ENCODE measurements around the gene SPATA21. TPM values are rescaled to one million over a fixed set of nuclear protein-coding genes. Genes with fewer than 3 reads are reported as not detected.

SPATA21 gene
- total RNA-seq, 1 experiment from 2014 or later: not detected

DNA sequence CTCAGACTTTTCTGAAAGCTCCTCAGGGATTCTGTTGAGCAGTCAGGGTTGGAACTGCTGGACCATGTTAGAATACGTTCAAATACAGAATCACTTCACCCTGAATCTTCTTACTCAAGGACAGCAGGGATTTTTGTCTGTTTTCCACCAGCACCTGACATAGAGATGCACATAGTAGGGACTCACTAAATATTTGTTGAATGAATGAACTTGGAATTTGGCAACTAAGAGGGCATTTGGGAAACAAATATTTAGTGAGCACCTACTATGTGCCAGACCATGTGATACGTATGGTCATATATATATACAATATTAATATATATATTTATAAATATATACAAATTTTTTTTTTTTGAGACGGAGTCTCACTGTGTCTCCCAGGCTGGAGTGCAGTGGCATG lies 80.4 kb downstream of the SPATA21 start:
- DNase-seq: no peak
- no peaks in the 10 kb centered on the region for H3K4me1 ChIP-seq (ENCODE audit: insufficient read depth, low read length)
- Mint-ChIP-seq H3K4me1 (peaks cover 7 to 8% of the 10 kb centered on the region in 2 experiments), H3K27ac (no peak overlapping the region), H3K27me3 (ENCODE audit: low read depth) (no peaks in the 10 kb centered on the region; the same call in 1 of the 2 replicates), H3K9me3 (no peaks in the 10 kb centered on the region), H3K4me3 (no peak overlapping the region), H3K36me3 (ENCODE audit: insufficient read depth in 1 of 3, low read depth in 3 of 3) (no peaks in the 10 kb centered on the region)
- H3K27ac ChIP-seq (ENCODE audit: insufficient read length, low read depth, low read length): no peak overlapping the region
- H3K18ac ChIP-seq (ENCODE audit: insufficient read length, low read depth, low read length): no peak overlapping the region
- no peak overlapping the region for H2BK20ac ChIP-seq (ENCODE audit: low read depth, low read length, poor library complexity, severe bottlenecking)
- H4K20me1 ChIP-seq (ENCODE audit: control insufficient read depth, insufficient read depth, insufficient read length): no peaks in the 10 kb centered on the region
- no peak overlapping the region for H3K56ac ChIP-seq (ENCODE audit: insufficient read length, low read depth, low read length)
- no CpG with 5 or more reads among the region's 3 CpGs for WGBS (ENCODE audit: extremely low coverage, insufficient read length, low lambda C conversion rate)
- no peaks in the 10 kb centered on the region for H3K79me1 ChIP-seq (ENCODE audit: insufficient read depth, low read depth, low read length, poor library complexity, severe bottlenecking)
- H2BK120ac ChIP-seq (ENCODE audit: low read depth, low read length, poor library complexity, severe bottlenecking): no peak overlapping the region
- H2BK12ac ChIP-seq (ENCODE audit: insufficient read length, low read depth, low read length): no peak overlapping the region
- no peak overlapping the region for H2AK5ac ChIP-seq (ENCODE audit: insufficient read length, low read length)
- peaks cover 4% of the 10 kb centered on the region for H3K23me2 ChIP-seq (ENCODE audit: insufficient read length, low read depth, low read length, poor library complexity, severe bottlenecking)
- no peaks in the 10 kb centered on the region for H3K9me3 ChIP-seq (ENCODE audit: control insufficient read depth, low read depth, low read length)
- no peaks in the 10 kb centered on the region for H3K79me2 ChIP-seq (ENCODE audit: insufficient read depth, low read length)
- no peak overlapping the region for H4K8ac ChIP-seq (replicated peaks; ENCODE audit: insufficient read length, low read depth, low read length)
- TF ChIP-seq, protein P1, sequence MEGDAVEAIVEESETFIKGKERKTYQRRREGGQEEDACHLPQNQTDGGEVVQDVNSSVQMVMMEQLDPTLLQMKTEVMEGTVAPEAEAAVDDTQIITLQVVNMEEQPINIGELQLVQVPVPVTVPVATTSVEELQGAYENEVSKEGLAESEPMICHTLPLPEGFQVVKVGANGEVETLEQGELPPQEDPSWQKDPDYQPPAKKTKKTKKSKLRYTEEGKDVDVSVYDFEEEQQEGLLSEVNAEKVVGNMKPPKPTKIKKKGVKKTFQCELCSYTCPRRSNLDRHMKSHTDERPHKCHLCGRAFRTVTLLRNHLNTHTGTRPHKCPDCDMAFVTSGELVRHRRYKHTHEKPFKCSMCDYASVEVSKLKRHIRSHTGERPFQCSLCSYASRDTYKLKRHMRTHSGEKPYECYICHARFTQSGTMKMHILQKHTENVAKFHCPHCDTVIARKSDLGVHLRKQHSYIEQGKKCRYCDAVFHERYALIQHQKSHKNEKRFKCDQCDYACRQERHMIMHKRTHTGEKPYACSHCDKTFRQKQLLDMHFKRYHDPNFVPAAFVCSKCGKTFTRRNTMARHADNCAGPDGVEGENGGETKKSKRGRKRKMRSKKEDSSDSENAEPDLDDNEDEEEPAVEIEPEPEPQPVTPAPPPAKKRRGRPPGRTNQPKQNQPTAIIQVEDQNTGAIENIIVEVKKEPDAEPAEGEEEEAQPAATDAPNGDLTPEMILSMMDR (conservative IDR thresholded peaks at IDR 0.05): no peak
- H3T11ph ChIP-seq (ENCODE audit: low read length): no peak overlapping the region
- H2BK15ac ChIP-seq (ENCODE audit: low read depth, low read length): no peak overlapping the region
- H3K9ac ChIP-seq (ENCODE audit: extremely low read depth, insufficient read length, low read length): no peak overlapping the region
- H3K4ac ChIP-seq (ENCODE audit: low read depth, low read length): no peak overlapping the region
- no peak overlapping the region for H3K4me2 ChIP-seq (ENCODE audit: insufficient read depth, insufficient read length, low read length)
- H4K5ac ChIP-seq (ENCODE audit: insufficient read length, low read depth, low read length): no peak overlapping the region
- H2BK5ac ChIP-seq (ENCODE audit: insufficient read length, low read length): no peak overlapping the region
- H3K14ac ChIP-seq (ENCODE audit: insufficient read depth, low read length): no peak overlapping the region
- no peak overlapping the region for H2AFZ ChIP-seq (ENCODE audit: low read length)
- no peaks in the 10 kb centered on the region for H3K27me3 ChIP-seq (ENCODE audit: insufficient read depth, low read length)
- H3K23ac ChIP-seq (ENCODE audit: insufficient read length, low read depth, low read length): no peak overlapping the region
- H4K91ac ChIP-seq (ENCODE audit: insufficient read length, low read depth, low read length): no peak overlapping the region
